Islet of Langerhans (tissue), 1 donor: Measurements from ENCODE around the gene BRD7.
"Not testable (repeated sequence)": the region's sequence is repeated elsewhere in the genome, so short reads cannot be mapped to it uniquely, and the experiment has no call there.

Experiments
- FAIRE-seq: peaks from one replicate; lab custom pipeline; 2011; peaks lifted over from hg19 to GRCh38; lab: Jason Lieb, UNC

BRD7 gene

GRCh38 chr16:50354629-50355456 is 13.9 kb downstream of the BRD7 start:
- peak; percentile 86 for FAIRE-seq

DNA sequence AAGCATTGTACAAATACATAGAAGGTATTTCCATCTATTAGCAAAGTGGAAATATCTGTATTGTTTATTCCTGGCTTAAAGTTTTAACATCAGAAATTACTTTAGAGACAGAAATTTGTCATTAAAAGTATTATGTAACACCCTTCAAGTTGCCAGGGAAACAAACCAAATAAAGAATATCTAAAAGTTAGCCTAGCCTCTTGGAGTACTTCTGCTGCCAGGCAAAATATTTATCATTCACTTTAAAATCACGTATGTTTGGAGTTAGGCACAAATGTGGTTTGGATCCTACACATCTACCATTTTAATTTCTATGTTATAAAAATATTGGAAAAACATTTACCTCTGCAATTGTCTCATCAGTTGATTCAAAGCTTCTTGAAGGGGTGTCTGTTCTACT is 14.7 kb downstream of the BRD7 start:
- FAIRE-seq = no peak

GRCh38 chr16:50351952-50352351 is 16.8 kb downstream of the BRD7 start:
- no peak for FAIRE-seq

DNA sequence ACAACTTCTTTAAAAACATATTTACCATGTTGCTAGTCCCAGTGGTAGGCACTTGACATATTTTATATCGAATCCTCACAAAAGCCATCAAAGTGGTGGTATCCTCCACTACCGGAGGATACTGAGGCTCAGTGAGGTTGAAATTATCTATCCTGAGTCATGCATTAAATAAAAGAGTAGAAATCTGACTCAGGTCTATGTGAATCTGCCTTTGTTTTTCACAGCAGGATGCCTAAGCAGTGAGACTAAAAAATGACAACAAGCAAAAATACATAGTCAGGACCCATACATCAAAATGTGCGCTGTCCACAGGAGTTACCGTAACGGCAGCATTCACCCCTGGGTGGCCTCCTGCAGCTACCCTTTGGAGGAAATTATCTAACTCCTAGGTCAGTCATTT is 17.7 kb downstream of the BRD7 start:
- no peak for FAIRE-seq

DNA sequence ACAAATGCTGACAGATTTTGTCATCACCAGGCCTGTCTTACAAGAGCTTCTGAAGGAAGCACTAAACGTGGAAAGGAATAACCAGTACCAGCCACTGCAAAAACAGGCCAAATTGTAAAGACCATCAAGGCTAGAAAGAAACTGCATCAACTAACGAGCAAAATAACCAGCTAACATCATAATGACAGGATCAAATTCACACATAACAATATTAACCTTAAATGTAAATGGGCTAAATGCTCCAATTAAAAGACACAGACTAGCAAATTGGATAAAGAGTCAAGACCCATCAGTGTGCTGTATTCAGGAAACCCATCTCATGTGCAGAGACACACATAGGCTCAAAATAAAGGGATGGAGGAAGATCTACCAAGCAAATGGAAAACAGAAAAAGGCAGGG is 23.6 kb downstream of the BRD7 start:
- not testable (repeated sequence) for FAIRE-seq

DNA sequence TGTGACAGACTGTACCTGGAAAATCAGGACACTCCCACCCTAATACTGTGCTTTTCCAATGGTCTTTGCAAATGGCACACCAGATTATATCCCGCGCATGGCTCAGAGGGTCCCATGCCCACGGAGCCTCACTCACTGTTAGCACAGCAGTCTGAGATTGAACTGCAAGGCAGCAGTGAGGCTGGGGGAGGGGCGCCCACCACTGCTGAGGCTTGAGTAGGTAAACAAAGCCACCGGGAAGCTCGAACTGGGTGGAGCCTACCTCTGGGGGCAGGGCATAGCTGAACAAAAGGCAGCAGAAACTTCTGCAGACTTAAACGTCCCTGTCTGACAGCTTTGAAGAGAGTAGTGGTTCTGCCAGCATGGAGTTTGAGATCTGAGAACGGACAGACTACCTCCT is 25.2 kb downstream of the BRD7 start:
- not testable (repeated sequence) for FAIRE-seq

- FAIRE-seq = no peak
Observed at GRCh38 chr16:50340578-50340977, 28.2 kb downstream of the BRD7 start.

DNA sequence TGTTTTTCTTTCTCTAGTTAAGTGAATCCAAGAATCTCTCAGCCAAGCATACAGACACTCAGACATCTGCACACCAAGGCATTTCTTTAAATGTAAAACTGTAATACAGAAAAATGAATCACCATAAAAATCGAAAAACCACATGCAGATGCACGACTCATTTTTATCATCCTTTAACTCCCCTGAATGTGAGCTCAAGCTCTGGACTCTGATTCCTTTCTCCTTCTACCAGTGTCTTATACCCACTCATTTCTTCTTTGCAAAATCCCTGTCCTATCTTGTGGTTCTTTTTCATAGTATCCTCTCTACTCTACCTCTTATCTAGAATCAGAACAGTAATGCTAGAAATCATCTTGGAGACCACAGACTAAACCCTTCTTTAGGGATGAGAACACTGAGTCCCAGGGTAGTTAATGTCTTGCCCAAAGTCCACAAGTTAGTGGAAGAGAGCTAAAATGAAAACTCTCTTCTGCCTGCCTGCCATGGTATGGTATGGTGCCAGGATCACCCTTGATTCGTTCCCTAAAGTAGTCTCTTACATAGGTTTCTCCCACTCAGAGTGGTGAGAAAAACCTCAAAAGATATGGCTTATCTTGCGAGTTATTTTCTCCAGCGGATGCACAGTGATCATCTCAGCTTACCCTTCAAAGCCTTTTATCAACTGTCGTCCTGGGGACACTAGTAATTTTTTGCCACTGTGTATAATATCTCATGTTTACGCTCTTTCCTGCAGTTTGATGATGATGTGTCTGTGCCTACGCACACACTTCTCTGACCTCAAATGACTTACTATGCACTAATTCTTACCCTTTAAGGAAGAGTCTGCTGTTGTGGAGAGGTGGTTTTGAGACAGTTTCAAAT is 30.2 kb downstream of the BRD7 start:
- FAIRE-seq = no peak

GRCh38 chr16:50336884-50337283 is 31.9 kb downstream of the BRD7 start:
- no peak for FAIRE-seq

DNA sequence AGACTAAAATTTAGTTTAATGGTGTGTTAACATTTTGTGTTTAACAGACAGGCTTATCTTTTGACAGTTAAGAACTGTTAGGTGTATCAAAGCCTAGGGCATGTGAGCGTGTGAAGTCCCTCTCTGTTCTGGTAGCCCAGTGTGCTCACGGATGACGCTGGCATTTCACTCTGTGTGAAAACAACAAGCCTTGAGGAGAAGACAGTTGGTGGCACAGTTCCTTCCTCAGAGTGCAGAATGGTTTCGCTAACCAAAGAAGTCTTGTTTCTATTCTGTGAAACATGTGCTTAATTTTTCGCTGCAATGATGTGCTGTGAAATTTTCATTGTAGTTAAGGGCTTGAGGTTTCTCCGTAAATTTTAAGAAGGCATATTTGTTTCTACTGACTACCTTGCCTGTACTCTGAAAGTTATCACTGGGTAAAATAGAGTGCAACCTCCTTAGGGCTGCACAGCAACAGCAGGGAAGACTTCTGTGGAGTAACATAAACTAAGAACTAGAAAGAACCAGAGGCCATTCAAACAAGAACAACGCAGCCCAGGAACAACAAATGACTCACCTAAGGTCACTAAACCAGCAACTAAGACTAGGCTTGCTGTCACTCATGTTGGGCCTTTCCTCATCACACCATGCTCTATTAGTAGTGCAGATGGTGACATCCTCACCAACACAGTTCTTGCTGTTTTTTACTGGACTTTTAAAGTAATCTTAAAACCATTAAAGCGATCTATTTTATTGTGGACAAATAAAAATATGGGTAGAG is 33.4 kb downstream of the BRD7 start:
- no peak for FAIRE-seq

DNA sequence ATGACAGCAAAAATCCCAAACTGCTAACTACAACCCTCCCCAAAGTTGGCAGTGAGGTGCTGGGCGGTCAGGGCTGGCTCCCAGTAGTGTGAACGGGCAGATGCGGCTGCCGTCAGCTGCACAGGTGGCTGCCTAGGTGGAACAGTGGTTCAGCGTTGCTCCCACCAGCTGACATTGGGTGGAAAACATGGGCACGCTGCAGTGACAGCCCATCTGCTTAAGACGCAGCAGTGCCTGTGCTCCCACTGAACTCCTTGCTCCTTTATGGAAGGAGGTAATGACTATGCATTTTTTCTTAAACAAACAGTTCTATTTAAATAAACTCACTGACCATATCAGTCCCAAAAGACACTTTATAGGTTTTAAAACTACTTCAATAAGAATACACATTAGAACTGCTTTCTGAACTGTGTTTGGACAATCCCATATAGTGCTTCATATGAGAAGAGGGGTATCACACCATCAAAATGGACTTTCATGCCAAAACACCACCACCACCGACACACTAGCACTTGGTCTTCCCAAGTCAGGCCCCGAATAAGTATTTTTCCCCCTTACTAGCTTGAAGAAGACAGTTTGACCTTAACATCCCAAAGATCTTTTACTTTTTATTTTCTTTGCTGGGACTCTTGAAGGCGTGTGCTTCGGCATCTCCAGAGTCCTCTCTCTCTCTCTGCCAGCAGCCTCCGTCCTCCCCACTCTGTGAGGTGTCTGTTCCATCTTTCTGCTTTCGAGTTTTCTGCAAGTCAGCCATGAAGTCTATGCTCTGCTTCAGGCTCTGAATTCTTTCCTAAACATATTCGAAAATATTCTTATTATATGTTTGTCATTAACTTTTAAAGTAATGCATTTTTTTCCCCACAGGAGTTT is 34.4 kb downstream of the BRD7 start:
- no peak for FAIRE-seq

DNA sequence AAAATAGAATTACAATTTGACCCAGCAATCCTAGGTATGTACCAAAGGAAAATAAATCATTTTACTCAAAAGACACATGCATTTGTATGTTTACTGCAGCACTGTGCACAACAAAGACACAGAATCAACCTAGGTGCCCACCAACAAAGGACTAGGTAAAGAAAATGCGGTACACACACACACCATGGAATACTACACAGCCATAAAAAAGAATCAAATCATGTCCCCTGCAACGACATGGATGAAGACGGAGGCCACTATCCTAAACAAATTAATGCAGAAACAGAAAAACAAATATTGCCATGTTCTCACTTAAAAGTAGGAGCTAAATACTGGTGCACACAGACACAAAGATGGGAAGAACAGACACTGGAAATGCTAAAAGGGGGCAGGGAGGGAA is 36.2 kb downstream of the BRD7 start:
- FAIRE-seq = no peak

- no peak for FAIRE-seq
Observed at GRCh38 chr16:50331570-50331969, 37.2 kb downstream of the BRD7 start.

DNA sequence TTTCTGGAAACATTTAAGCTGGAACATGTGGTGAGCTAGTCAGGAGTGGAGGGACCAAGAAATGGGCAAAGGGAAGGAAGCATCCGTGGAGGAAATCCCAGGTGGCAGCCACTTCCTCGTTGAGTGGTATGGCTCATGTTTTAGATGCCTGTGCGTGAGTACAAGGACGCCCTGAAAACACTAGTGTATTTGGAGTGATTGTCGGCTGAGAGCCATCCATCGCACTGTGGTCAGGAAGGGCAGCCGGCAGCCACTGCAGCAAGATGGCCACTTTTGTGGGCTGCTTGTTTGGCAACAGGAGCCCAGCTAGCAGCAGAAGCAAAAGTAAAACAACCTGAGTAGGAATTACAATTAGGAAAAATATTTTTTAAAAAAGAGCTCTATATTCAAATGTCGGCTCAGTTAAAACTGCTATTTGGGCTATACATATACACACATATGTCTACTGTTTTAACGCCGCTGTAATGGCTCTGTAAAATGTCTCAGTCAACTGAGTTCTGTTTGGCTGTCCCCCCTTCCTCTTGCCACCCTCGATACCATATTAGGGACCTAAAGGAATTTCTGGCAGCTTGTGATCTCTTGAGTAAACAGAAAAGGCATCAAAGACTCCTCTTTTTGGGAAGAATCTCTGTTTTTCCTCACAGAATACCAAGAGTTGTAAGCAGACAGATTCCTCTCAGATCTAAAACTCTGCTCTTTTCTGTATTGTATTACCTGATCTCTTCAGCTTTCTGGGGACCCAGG is 39.2 kb downstream of the BRD7 start:
- no peak for FAIRE-seq

DNA sequence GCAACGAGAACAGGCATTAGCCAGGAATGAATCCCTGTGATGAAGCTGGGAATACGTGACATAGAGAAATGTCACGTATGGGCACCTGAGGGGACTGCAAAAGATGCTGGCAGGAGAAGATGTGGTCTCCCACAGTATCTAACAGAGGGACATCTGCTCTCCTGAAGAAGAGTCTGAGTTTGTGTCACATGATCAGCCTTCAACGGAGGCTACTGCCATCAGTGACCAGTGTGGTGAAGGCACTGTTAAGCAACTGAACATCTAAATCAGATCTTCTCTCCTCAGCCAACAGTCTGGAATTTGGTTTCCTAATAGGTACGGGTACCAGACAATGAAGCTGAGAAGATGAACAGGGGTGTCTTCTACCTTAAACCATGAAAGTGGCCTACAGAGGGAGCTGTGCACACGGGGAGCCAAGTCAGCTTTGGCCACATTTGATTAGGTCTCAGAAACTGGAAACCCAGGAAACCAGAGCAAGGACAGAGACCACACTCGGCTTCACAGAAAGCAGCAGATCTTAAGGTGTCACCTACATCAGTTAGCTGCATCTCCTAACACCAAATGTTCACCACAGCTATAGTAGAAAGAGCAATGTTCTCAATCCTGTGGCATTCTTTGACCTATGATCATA is 41.8 kb downstream of the BRD7 start:
- FAIRE-seq = peak; percentile 56

DNA sequence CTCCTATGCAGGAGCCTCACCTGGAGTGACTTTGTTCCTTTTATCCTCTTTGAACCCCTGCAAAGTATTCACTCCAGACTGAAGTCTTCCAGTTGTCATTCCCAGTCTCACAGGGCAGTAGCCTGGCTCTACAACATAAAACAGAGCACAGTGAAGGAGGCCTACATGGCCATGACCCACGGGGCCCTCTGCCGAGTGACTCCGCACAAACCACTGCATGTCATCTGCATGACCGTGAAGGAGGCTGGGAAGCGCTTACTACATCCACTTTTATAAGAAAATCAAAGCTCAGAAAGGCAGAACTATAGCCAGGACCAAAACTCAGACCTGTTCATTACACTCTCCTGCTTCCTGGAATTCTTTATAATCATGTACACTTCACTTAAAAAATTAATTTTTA is 42.5 kb downstream of the BRD7 start:
- no peak for FAIRE-seq

GRCh38 chr16:50324345-50324744 is 44.4 kb downstream of the BRD7 start:
- FAIRE-seq = no peak

DNA sequence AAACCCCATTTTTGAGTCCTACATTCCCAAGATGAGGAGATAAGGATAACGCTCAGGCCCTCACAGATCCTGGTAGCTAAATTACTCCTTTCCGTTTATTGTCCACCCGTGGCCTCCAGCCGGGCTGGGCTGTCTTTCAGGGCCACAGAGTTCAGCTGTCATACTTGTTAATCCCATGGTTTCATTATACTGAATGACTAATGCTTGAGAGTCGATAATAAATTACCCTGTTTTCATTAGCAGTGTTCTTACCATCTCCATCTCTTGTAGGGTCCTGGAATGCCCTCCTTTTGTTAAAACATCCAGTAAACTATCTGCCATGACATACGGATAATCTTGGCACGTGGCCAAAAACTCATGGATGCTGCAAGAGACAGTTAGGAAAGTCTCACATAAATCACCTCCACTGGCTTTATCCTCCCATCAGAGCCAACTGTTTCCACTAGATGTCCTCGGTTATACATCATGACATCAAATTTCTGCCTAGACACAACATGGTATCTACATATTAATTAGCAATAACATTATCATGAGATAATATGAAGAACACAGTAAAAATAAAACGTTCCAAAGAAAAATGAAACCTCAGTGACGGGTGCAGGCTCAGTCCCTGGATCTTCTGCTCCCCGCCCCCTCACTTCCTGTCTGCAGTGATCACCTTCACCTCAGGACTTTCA is 45.3 kb downstream of the BRD7 start:
- FAIRE-seq = no peak

GRCh38 chr16:50322333-50322732 is 46.5 kb downstream of the BRD7 start:
- FAIRE-seq = no peak

DNA sequence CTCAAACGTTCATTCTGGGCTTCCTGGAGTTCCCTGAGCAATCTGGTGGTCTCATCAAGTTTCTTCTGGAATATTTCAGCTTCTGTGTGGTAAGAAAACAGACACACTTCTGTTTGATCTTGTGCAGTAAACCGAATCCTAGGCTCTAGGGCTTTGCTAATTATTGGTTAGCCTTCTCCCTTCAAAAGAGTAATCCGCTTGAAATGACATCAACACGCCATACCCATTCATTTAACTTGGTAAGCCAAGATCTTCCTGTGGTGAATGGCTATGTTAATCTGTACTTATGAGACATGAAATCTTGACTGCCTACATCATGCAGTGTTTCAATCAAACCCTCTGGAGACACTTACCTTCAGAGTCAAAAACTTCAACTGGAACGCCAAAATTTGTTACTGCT is 48.5 kb downstream of the BRD7 start:
- no peak for FAIRE-seq
